Right cardiac atrium (tissue), 5 donors: ENCODE data around the gene CAV1. TPM values are rescaled to one million over a fixed set of nuclear protein-coding genes. Genes with fewer than 3 reads are reported as not detected.
A peak's percentile ranks its signal among the peaks of the same experiment; 100 is the strongest.
"Not testable (repeated sequence)": the region's sequence is repeated elsewhere in the genome, so short reads cannot be mapped to it uniquely, and the experiment has no call there.

Experiments
- ATAC-seq, 2 donors: fragments of 200-7000 bp; cut with Tn5 transposase; one replicate each; pipeline versions ENCODE4 v1.8.0 to v1.9.1; 2020; ENCODE audit warnings: moderate library complexity in 2 of 2, mild to moderate bottlenecking in 1 of 2
- DNase-seq, 3 donors: peaks; one replicate each; pipeline ENCODE4 v3.0.0-alpha.2; 2020
- H3K27ac ChIP-seq: one replicate; pipeline ENCODE4 v1.5.1; 2013; ENCODE audit warnings: mild to moderate bottlenecking, low read length, control low read depth, moderate library complexity
- H3K27me3 ChIP-seq: one replicate; pipeline ENCODE4 v1.6.1; 2013; ENCODE audit not compliant: control insufficient read depth, insufficient read depth
- H3K4me1 ChIP-seq: one replicate; pipeline ENCODE4 v1.6.1; 2013; ENCODE audit warnings: low read length; ENCODE audit not compliant: control insufficient read depth, insufficient read depth
- H3K4me3 ChIP-seq: one replicate; pipeline ENCODE4 v1.5.1; 2013; ENCODE audit warnings: low read length, control low read depth
- H3K9me3 ChIP-seq: one replicate; pipeline ENCODE4 v1.6.1; 2013; ENCODE audit warnings: low read length; ENCODE audit not compliant: control insufficient read depth
- WGBS: extraction: QIAGEN DNeasy Blood & Tissue Kit; methylation state at CpG from one replicate; pipeline ENCODE4 v1.1.7; 2013; 5-methylcytosine and 5-hydroxymethylcytosine counted together
- intact Hi-C, 4 donors: fragments of 100-400 bp; cut with DNase I; formaldehyde crosslinking; loops; one replicate each; pipeline versions ENCODE4 v1.11.0 to v1.14.0; 2022 to 2023
- long read RNA-seq, 4 donors: library from polyadenylated mRNA; unstranded; transcript quantifications; one replicate each; pipeline ENCODE4 v2.0.0, GENCODE V29; 2020 to 2021
- polyA plus RNA-seq: library from polyadenylated mRNA; stranded (reverse); fragments of 200-250 nt; gene quantifications from one replicate; pipeline ENCODE4 v1.2.3, GENCODE V29; 2013
- total RNA-seq, 4 donors: library from RNA; stranded (reverse); fragmentation: NEBNext Ultra II Directional; extraction: Animal tissue kit (Norgen Biotek cat#: 25700); gene quantifications; one replicate each; pipeline ENCODE4 v1.2.1, GENCODE V29; 2021
- donor health status: healthy with polysubstance abuse.
- donor health status: DM: no; HTN: yes; CAD: no.
- donor health status: DM: no; HTN: no; CAD: no.
- donor health status: DM: no; HTN: yes; CAD: no; lungs with severe emphysema.
- donor health status: DM: yes; HTN: yes; CAD: no.

Gene CAV1, protein sequence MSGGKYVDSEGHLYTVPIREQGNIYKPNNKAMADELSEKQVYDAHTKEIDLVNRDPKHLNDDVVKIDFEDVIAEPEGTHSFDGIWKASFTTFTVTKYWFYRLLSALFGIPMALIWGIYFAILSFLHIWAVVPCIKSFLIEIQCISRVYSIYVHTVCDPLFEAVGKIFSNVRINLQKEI
- total RNA-seq (100 to 1,000 TPM; 298 to 502 (median 380) TPM), polyA plus RNA-seq (269 TPM)
- long read RNA-seq, donor 1, transcript CAV1-203 (3 exons, 845 nt) = minor isoform, 30 of 629 reads
- long read RNA-seq, donor 1, transcript CAV1-206 (3 exons, 1,653 nt) = minor isoform, 97 of 629 reads
- long read RNA-seq, donor 1, transcript CAV1-201 (3 exons, 2,704 nt) = minor isoform, 97 of 629 reads
- long read RNA-seq, donor 1, transcript CAV1-202 (2 exons, 2,628 nt) = major isoform, 351 of 629 reads
- long read RNA-seq, donor 1, partial matches to known transcripts = 44 of 629 reads
- long read RNA-seq, donor 1, other reads (novel, unspliced or antisense) = 9 of 629 reads
- long read RNA-seq, donor 2, transcript CAV1-202 (2 exons, 2,628 nt) = major isoform, 151 of 343 reads
- long read RNA-seq, donor 2, transcript CAV1-201 (3 exons, 2,704 nt) = minor isoform, 41 of 343 reads
- long read RNA-seq, donor 2, transcript CAV1-206 (3 exons, 1,653 nt) = minor isoform, 105 of 343 reads
- long read RNA-seq, donor 2, transcript CAV1-203 (3 exons, 845 nt) = minor isoform, 22 of 343 reads
- long read RNA-seq, donor 2, partial matches to known transcripts = 13 of 343 reads
- long read RNA-seq, donor 2, other reads (novel, unspliced or antisense) = 11 of 343 reads
- long read RNA-seq, donor 3, transcript CAV1-202 (2 exons, 2,628 nt) = major isoform, 541 of 1,162 reads
- long read RNA-seq, donor 3, transcript CAV1-206 (3 exons, 1,653 nt) = minor isoform, 138 of 1,162 reads
- long read RNA-seq, donor 3, transcript CAV1-203 (3 exons, 845 nt) = minor isoform, 44 of 1,162 reads
- long read RNA-seq, donor 3, transcript CAV1-201 (3 exons, 2,704 nt) = minor isoform, 165 of 1,162 reads
- long read RNA-seq, donor 3, partial matches to known transcripts = 242 of 1,162 reads
- long read RNA-seq, donor 3, other reads (novel, unspliced or antisense) = 32 of 1,162 reads
- long read RNA-seq, donor 4, transcript CAV1-202 (2 exons, 2,628 nt) = major isoform, 229 of 448 reads
- long read RNA-seq, donor 4, transcript CAV1-206 (3 exons, 1,653 nt) = minor isoform, 110 of 448 reads
- long read RNA-seq, donor 4, transcript CAV1-201 (3 exons, 2,704 nt) = minor isoform, 63 of 448 reads
- long read RNA-seq, donor 4, transcript CAV1-203 (3 exons, 845 nt) = minor isoform, 23 of 448 reads
- long read RNA-seq, donor 4, partial matches to known transcripts = 7 of 448 reads
- long read RNA-seq, donor 4, other reads (novel, unspliced or antisense) = 16 of 448 reads

DNA sequence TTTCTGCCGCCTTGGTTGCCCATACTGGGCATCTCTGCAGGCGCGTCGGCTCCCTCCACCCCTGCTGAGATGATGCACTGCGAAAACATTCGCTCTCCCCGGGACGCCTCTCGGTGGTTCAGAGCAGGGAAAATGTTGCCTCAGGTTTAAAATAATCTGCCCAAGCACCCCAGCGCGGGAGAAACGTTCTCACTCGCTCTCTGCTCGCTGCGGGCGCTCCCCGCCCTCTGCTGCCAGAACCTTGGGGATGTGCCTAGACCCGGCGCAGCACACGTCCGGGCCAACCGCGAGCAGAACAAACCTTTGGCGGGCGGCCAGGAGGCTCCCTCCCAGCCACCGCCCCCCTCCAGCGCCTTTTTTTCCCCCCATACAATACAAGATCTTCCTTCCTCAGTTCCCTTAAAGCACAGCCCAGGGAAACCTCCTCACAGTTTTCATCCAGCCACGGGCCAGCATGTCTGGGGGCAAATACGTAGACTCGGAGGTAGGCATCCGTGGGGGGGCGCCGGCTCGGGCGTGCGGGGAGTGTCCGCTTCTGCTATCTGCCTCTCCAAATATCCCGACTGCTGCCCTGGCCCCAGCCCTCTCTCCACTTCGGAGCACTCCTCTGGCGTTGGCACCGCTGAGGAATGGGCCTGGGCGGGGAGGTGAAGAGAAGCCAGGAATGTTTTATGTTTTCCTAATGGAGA is at the start of gene CAV1:
Gene CAV1, plus strand, starts transcription at position 428 of the 689 bp plus-strand sequence. Its CDS starts 27 bp downstream, at position 455.
- no peaks in the 10 kb centered on the region for H3K27me3 ChIP-seq
- WGBS = under 1% methylated on average over 42 of the region's 42 CpGs
- H3K4me1 ChIP-seq = peaks cover 2% of the 10 kb centered on the region
- peak within 1 kb of the TSS; percentile 95 for H3K27ac ChIP-seq
- ATAC-seq (peak; percentile 85), DNase-seq (peak; percentile 89 to 96 (median 95))
- intact Hi-C loops = loop anchor here (2.0 to 10.0 kb wide), 8 partner anchors 50 to 262 kb away; no protein-coding TSS in a partner anchor
- H3K4me3 ChIP-seq = peak within 1 kb of the TSS; percentile 76
- no peaks in the 10 kb centered on the region for H3K9me3 ChIP-seq

DNA sequence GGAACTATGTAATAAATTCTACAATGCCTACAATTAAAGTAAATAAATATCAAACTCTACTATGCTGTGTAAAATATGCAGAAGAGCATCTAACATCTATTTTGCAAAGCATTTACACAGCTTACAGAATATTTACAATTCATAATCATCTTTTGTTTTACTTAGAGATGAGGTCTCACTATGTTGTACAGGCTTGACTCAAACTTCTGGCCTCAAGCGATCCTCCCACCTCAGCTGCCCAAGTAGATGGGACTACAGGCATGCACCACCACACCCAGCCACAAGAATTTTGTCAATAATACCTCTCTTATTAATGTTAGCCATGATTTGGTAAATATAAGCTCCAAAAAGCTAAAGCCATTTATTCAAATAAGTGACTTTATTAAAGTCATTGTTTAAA is 47.2 kb upstream of the CAV1 start:
- Histone ChIP-seq H3K4me3 (no peak overlapping the region), H3K27ac (no peak overlapping the region), H3K27me3 (no peaks in the 10 kb centered on the region), H3K9me3 (no peaks in the 10 kb centered on the region), H3K4me1 (no peaks in the 10 kb centered on the region)
- WGBS = 99% methylated on average over 1 of the region's 1 CpG
- intact Hi-C loops = no loop called here
- no peak for ATAC-seq
- DNase-seq = no peak

DNA sequence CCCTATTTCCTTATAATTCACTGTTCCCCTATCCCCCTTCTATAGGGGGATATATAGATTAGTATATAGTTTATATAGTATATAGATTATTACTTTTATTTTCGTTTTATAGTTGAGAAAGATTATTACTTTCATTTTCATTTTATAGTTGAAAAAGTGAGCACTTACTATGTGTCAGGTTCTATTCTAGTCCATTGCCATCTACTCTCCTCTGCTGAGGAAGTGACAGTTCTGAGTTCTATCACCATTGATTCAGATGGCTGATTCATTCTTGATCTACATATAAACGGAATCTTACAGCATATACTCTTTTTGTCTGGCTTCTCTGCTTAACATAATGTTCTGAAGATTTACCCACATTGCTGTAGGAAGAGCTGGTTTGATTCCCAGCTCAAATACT is 46.0 kb upstream of the CAV1 start:
- ATAC-seq = no peak
- no peak for DNase-seq
- H3K4me1 ChIP-seq = no peaks in the 10 kb centered on the region
- intact Hi-C loops = no loop called here
- no peaks in the 10 kb centered on the region for H3K9me3 ChIP-seq
- H3K4me3 ChIP-seq = no peak overlapping the region
- H3K27ac ChIP-seq = no peak overlapping the region
- 85% methylated on average over 2 of the region's 2 CpGs for WGBS
- H3K27me3 ChIP-seq = no peaks in the 10 kb centered on the region

DNA sequence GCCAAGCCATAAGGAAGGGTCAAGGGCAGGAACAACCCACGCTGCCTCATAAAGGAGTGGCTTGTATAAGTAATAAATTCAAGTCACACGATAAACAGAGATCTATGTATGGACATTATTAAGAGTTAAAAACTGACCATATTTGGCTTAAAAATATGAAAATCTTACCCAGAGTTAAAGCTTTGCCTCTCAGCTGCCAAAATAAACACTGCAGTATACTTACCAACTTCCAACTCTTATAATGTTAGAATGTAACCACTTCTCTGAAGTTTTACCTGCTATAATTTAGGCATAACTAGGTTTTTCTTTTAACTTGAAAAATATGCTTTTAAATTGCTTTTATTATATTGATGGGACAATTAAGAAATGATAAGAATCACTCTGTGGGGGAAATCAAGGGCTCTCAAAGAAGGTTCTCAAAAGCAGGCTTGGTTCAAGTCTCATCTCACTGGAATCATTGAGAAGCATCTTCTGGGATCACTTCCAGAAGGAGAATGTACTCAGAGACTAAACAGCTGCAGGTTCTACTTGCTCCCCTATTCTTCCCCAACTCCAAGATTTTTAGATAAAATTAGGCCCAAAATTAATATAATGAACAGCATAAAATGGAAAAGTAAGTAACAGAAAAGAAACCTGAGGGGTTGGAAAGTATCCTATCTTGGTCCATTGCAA is 41.4 kb upstream of the CAV1 start:
- intact Hi-C loops = loop anchor here in 1 of 4 donors (2.0 kb wide), 1 partner anchor 21 kb away; no protein-coding TSS in a partner anchor
- Histone ChIP-seq H3K27ac (no peak overlapping the region), H3K9me3 (no peaks in the 10 kb centered on the region), H3K4me3 (no peak overlapping the region), H3K4me1 (no peaks in the 10 kb centered on the region), H3K27me3 (no peaks in the 10 kb centered on the region)
- 74% methylated on average over 2 of the region's 2 CpGs for WGBS
- ATAC-seq (no peak), DNase-seq (no peak)

DNA sequence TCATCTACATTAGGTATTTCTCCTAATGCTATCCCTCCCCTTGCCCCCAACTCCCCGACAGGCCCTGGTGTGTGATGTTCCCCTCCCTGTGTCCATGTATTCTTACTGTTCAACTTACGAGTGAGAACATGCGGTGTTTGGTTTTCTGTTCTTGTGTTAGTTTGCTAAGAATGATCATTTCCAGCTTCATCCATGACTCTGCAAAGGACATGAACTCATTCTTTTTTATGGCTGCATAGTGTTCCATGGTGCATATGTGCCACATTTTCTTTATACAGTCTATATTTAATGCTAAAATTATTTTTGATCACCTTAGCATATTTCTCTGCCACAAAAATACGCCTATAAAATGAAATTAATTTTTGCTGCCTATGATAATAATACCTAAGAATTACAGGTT is 40.4 kb upstream of the CAV1 start:
- ATAC-seq, intact Hi-C loops, H3K4me1 ChIP-seq, H3K4me3 ChIP-seq, H3K27ac ChIP-seq, H3K27me3 ChIP-seq, H3K9me3 ChIP-seq, DNase-seq: not testable (repeated sequence)
- 97% methylated on average over 4 of the region's 4 CpGs for WGBS

DNA sequence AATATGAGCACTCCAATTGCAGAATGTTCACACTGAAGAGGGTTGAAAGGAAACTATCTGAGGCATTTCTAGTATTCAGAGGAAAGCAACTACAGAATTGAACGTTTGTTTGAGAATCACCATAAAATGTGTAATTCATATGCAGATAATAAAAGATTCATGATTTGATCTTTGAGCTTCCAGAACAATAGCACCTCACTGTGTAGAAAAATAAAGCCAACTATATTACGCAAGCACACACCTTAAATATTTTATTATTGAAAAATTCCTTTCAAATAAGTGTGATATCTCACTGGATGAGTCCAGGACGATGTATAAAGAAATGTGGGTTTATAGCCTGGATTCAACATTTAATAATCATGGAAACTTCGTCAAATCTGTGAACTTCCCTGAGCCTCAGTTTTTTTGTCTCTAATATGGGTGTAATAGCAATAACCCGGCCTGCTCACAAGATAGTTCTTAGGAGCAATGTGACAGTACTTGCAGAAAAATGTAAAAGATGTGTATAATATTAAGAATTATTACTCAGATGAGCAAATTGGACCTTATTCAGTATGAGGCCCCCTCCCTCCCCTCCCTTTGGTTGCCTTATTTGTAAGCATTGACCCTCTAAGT is 36.8 kb upstream of the CAV1 start:
- DNase-seq (no peak), ATAC-seq (no peak)
- 83% methylated on average over 5 of the region's 5 CpGs for whole genome bisulfite sequencing
- intact Hi-C loops = no loop called here
- H3K9me3 ChIP-seq = no peaks in the 10 kb centered on the region
- H3K27ac ChIP-seq = no peak overlapping the region
- no peak overlapping the region for H3K4me3 ChIP-seq
- H3K27me3 ChIP-seq = no peaks in the 10 kb centered on the region
- H3K4me1 ChIP-seq = peaks cover 2% of the 10 kb centered on the region

DNA sequence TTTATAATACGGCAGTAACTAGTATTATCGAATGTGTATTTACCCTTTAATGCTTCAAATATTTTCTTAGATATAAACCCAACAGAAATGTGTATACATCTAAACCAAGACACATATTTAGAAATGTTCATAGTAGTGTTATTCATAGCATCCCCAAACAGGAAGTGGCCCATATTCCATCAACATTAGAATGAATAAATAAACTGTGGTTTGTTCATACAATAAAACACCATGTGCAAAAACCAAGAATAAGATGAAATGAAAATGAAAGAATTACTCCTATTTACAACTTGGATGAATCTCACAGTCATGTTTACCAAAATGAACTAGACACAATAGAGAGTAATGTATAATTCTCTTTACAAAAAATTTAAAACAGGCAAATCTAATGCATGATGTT is 34.5 kb upstream of the CAV1 start:
- Histone ChIP-seq H3K27ac (no peak overlapping the region), H3K4me3 (no peak overlapping the region), H3K4me1 (peaks cover 2% of the 10 kb centered on the region), H3K27me3 (no peaks in the 10 kb centered on the region), H3K9me3 (no peaks in the 10 kb centered on the region)
- WGBS = 66% methylated on average over 2 of the region's 2 CpGs
- ATAC-seq = no peak
- DNase-seq = no peak
- intact Hi-C loops = loop anchor here in 1 of 4 donors (10.0 kb wide), 1 partner anchor 46 kb away; no protein-coding TSS in a partner anchor

DNA sequence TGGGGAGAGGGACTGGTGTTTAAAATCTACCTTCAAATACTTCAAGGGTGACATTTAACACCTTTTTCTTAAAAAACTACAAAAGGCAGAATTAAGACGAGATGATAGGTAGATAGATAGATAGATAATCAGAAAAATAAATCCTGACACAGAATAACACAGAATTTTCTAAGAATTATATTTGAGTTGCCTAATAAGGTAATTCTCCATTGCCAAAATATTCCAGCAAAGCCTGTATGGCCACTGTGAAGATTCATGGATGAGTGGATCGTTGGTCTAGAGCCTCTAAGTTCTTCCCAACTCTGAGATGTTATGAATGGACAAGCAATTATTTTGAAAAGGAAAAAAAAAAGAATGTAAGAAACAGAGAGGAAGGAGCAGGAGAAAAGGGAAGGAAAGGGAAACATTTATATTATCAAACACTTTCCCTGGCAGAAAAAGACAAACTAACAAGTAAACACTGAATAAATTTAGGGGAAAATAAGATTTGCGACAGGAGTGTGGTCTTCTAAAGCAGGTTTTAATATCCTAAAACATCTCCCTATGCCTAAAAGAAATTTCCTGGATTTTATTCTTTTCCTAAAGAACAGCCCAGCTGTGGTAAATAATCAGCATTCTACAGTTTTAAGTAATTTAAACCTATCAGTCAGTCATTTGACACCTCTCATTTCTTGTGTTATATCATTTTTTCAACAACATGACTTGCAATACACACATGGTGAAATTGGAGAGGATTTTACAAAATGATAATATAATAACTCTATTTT is 32.8 kb upstream of the CAV1 start:
- intact Hi-C loops = loop anchor here in 1 of 4 donors (10.0 kb wide), 1 partner anchor 47 kb away; no protein-coding TSS in a partner anchor
- H3K4me1 ChIP-seq = peaks cover 2% of the 10 kb centered on the region
- ATAC-seq (no peak), DNase-seq (no peak)
- H3K4me3 ChIP-seq = no peak overlapping the region
- H3K9me3 ChIP-seq = no peaks in the 10 kb centered on the region
- WGBS = 67% methylated on average over 3 of the region's 3 CpGs
- H3K27me3 ChIP-seq = no peaks in the 10 kb centered on the region
- H3K27ac ChIP-seq = no peak overlapping the region

DNA sequence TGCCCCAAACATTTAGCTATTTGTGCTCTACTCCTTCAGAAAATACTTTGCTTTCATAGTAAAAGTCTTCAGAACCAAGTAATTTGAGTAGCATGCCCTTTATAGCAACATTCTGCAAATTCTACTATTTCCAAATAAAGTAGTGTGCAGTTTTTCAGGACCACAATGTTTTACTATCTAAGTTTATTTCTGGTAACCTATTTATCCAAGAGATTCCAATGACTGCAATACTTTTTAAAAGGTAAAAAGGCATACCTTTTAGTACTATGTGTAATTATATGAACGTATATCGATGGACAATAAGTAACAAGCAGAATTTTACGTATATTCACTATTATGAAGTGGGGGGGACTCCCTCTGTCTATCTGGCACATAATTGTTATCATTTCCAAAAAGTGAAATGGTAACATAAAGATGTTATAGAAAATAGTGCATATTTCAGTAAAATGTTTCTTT is 32.2 kb upstream of the CAV1 start:
- H3K9me3 ChIP-seq = no peaks in the 10 kb centered on the region
- H3K4me3 ChIP-seq = no peak overlapping the region
- DNase-seq (no peak), ATAC-seq (no peak)
- H3K27me3 ChIP-seq = no peaks in the 10 kb centered on the region
- WGBS = 84% methylated on average over 3 of the region's 3 CpGs
- intact Hi-C loops = loop anchor here in 1 of 4 donors (10.0 kb wide), 1 partner anchor 48 kb away; no protein-coding TSS in a partner anchor
- H3K27ac ChIP-seq = no peak overlapping the region
- peaks cover 2% of the 10 kb centered on the region for H3K4me1 ChIP-seq
